ENCODE data around the gene SYNE2. TPM values are rescaled to one million over a fixed set of nuclear protein-coding genes. Genes with fewer than 3 reads are reported as not detected.

SYNE2 gene
- total RNA-seq, 1 experiment from 2014 or later, result 37.5 TPM

DNA sequence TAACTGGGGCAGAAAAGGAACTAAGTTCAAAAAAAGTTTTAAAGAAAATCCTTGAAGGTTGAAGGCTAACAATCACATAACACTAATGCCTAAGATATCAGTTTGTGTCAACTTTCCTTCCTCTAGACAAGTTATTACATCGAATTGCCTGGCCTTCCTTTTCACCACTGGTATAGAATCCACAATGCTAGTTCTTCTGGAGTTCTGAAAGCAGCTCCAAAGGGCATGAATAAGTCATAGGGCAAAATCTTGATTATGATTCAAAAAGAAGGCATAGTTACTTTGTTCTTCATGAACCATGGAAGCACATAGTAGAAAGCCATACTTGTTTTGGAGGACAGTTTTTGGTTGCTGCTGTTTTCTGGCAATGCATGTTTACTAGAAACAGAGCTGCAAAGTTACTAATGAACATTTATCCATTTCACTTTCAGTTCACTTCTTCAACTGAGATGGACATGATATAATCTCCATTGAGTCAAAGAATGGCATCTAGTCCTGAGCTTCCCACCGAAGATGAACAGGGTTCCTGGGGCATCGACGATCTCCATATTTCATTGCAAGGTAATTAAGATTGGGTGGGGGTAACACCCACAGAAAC lies 56.0 kb downstream of the SYNE2 start:
- Histone ChIP-seq H3K27me3 (ENCODE audit: control insufficient read depth, insufficient read depth, low read length) (no peaks in the 10 kb centered on the region), H3K36me3 (ENCODE audit: control insufficient read depth, insufficient read depth, low read length) (no peaks in the 10 kb centered on the region), H3K4me1 (ENCODE audit: control insufficient read depth, insufficient read depth, low read length) (no peaks in the 10 kb centered on the region), H3K4me3 (ENCODE audit: low read depth in 2 of 2, low read length in 2 of 2) (peak overlapping the region; percentile 9 to 10; a peak in 1 of 4 replicates), H3K9me3 (ENCODE audit: control insufficient read depth, insufficient read depth, low read depth, low read length) (no peaks in the 10 kb centered on the region), H3K27ac (ENCODE audit: low read length) (peak overlapping the region; percentile 66; the same call in 1 of the 2 replicates)
- DNase-seq (ENCODE audit: low read depth, low spot score) (no peak), ATAC-seq (no peak)
- ChIA-PET CTCF (interaction anchor here (0.7 kb wide), 1 partner anchor 640 kb away, joined by 3 read pairs; no protein-coding TSS in a partner anchor), POLR2A (interaction anchor here (1.2 kb wide), 1 partner anchor 45 kb away, joined by 3 read pairs; no protein-coding TSS in a partner anchor)
- in situ Hi-C loops (cut with HindIII; ENCODE audit: low pct_unique_long_range_greater_than_20kb, low sequenced_read_pairs), result no loop called here
- TF ChIP-seq, protein P1, sequence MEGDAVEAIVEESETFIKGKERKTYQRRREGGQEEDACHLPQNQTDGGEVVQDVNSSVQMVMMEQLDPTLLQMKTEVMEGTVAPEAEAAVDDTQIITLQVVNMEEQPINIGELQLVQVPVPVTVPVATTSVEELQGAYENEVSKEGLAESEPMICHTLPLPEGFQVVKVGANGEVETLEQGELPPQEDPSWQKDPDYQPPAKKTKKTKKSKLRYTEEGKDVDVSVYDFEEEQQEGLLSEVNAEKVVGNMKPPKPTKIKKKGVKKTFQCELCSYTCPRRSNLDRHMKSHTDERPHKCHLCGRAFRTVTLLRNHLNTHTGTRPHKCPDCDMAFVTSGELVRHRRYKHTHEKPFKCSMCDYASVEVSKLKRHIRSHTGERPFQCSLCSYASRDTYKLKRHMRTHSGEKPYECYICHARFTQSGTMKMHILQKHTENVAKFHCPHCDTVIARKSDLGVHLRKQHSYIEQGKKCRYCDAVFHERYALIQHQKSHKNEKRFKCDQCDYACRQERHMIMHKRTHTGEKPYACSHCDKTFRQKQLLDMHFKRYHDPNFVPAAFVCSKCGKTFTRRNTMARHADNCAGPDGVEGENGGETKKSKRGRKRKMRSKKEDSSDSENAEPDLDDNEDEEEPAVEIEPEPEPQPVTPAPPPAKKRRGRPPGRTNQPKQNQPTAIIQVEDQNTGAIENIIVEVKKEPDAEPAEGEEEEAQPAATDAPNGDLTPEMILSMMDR (IDR thresholded peaks at IDR 0.05), result no peak
- no peak for TF ChIP-seq SIN3A (IDR thresholded peaks at IDR 0.05; ENCODE audit: borderline replicate concordance, insufficient read depth, low read depth, low read length)
- TF ChIP-seq, protein P2, sequence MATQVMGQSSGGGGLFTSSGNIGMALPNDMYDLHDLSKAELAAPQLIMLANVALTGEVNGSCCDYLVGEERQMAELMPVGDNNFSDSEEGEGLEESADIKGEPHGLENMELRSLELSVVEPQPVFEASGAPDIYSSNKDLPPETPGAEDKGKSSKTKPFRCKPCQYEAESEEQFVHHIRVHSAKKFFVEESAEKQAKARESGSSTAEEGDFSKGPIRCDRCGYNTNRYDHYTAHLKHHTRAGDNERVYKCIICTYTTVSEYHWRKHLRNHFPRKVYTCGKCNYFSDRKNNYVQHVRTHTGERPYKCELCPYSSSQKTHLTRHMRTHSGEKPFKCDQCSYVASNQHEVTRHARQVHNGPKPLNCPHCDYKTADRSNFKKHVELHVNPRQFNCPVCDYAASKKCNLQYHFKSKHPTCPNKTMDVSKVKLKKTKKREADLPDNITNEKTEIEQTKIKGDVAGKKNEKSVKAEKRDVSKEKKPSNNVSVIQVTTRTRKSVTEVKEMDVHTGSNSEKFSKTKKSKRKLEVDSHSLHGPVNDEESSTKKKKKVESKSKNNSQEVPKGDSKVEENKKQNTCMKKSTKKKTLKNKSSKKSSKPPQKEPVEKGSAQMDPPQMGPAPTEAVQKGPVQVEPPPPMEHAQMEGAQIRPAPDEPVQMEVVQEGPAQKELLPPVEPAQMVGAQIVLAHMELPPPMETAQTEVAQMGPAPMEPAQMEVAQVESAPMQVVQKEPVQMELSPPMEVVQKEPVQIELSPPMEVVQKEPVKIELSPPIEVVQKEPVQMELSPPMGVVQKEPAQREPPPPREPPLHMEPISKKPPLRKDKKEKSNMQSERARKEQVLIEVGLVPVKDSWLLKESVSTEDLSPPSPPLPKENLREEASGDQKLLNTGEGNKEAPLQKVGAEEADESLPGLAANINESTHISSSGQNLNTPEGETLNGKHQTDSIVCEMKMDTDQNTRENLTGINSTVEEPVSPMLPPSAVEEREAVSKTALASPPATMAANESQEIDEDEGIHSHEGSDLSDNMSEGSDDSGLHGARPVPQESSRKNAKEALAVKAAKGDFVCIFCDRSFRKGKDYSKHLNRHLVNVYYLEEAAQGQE (IDR thresholded peaks at IDR 0.05; ENCODE audit: insufficient read depth in 1 of 2, low read depth in 2 of 2, low read length in 1 of 2), result no peak
- no peak for TF ChIP-seq POLR2AphosphoS5 (IDR thresholded peaks at IDR 0.05; ENCODE audit: low read depth, low read length)
- TF ChIP-seq TCF7L2 (IDR thresholded peaks at IDR 0.05; ENCODE audit: low read depth, low read length), result no peak
- intact Hi-C loops (cut with micrococcal nuclease; ENCODE audit: unreplicated experiment), result no loop called here
- no TSS peak for BruUV-seq (replicated peaks)

DNA sequence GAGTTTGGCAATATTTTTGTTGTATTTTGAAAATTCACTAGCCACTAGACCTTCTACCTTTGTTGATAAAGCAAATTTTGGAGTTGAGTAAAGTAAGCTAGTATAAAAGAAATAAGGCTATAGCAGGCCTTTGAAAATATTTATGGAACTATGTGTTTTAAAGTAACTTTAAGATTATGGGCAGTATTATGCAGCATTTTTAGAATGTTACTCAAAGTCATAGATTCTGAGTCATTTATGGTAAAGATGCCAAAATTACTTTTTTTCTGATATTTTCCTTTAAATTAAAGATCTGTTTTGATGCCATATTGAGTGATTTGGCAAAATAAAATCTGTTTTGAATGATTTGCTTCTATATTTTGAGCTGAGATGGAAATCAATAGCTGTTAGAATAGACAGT lies 57.2 kb downstream of the SYNE2 start:
- no peak overlapping the region for H3K4me3 ChIP-seq (ENCODE audit: low read depth in 2 of 2, low read length in 2 of 2)
- BruUV-seq (replicated peaks), result no TSS peak
- TF ChIP-seq SIN3A (IDR thresholded peaks at IDR 0.05; ENCODE audit: borderline replicate concordance, insufficient read depth, low read depth, low read length) (no peak), POLR2AphosphoS5 (IDR thresholded peaks at IDR 0.05; ENCODE audit: low read depth, low read length) (no peak), TCF7L2 (IDR thresholded peaks at IDR 0.05; ENCODE audit: low read depth, low read length) (no peak)
- TF ChIP-seq, protein P1 (IDR thresholded peaks at IDR 0.05), result no peak
- TF ChIP-seq, protein P2 (IDR thresholded peaks at IDR 0.05; ENCODE audit: insufficient read depth in 1 of 2, low read depth in 2 of 2, low read length in 1 of 2), result no peak
- intact Hi-C loops (cut with micrococcal nuclease; ENCODE audit: unreplicated experiment), result no loop called here
- CTCF ChIA-PET, result no interaction called here
- in situ Hi-C loops (cut with HindIII; ENCODE audit: low pct_unique_long_range_greater_than_20kb, low sequenced_read_pairs), result no loop called here
- DNase-seq (ENCODE audit: low read depth, low spot score) (no peak), ATAC-seq (no peak)
- POLR2A ChIA-PET, result no interaction called here
- no peaks in the 10 kb centered on the region for H3K27me3 ChIP-seq (ENCODE audit: control insufficient read depth, insufficient read depth, low read length)
- no peak overlapping the region for H3K27ac ChIP-seq (ENCODE audit: low read length)
- no peaks in the 10 kb centered on the region for H3K36me3 ChIP-seq (ENCODE audit: control insufficient read depth, insufficient read depth, low read length)
- H3K9me3 ChIP-seq (ENCODE audit: control insufficient read depth, insufficient read depth, low read depth, low read length), result no peaks in the 10 kb centered on the region
- no peaks in the 10 kb centered on the region for H3K4me1 ChIP-seq (ENCODE audit: control insufficient read depth, insufficient read depth, low read length)

Measured in Panc1 (cell line).